Fibroblast of skin of left quadriceps (primary cell): ENCODE results near the gene OR1J1.
A peak's percentile ranks its signal among the peaks of the same experiment; 100 is the strongest.

Experiments
- DNase-seq, 2 experiments: peaks; one replicate each; pipeline ENCODE4 v3.0.0-alpha.2; 2013; ENCODE audit warnings: low read depth in 2 of 2

OR1J1 gene

GRCh38 chr9:122477826-122478225, at the start of gene OR1J1:
TSS of gene OR1J1 (minus strand) at chr9:122477926. CDS start at chr9:122477926, 0 bp downstream.
- no peak for DNase-seq

GRCh38 chr9:122527193-122527592, 49.5 kb upstream of the OR1J1 start, which contains the start of gene OR1N1:
TSS of gene OR1N1 (minus strand) at chr9:122527293. CDS start at chr9:122527293, 0 bp downstream.
- DNase-seq: no peak

GRCh38 chr9:122526602-122527001, 48.9 kb upstream of the OR1J1 start:
- DNase-seq: no peak

GRCh38 chr9:122519376-122519775, 41.6 kb upstream of the OR1J1 start:
- no peak for DNase-seq

- DNase-seq: no peak
Measured at GRCh38 chr9:122518841-122519240, 41.1 kb upstream of the OR1J1 start, which contains the start of gene OR1J4. TSS of gene OR1J4 (plus strand) at chr9:122519141. CDS start at chr9:122519141, 0 bp downstream.

- DNase-seq: no peak
Measured at GRCh38 chr9:122518226-122518625, 40.5 kb upstream of the OR1J1 start.

GRCh38 chr9:122510502-122510901, 32.8 kb upstream of the OR1J1 start, which contains the start of gene OR1J2:
TSS of gene OR1J2 (plus strand) at chr9:122510802. CDS start at chr9:122510802, 0 bp downstream.
- no peak for DNase-seq

GRCh38 chr9:122506964-122507363, 29.2 kb upstream of the OR1J1 start:
- DNase-seq: no peak

GRCh38 chr9:122498883-122499288, 21.2 kb upstream of the OR1J1 start:
- peak; percentile 0 to 4 for DNase-seq

- DNase-seq: no peak
Measured at GRCh38 chr9:122479062-122479461, 1.3 kb upstream of the OR1J1 start.

GRCh38 chr9:122477346-122477745, 380 bp downstream of the OR1J1 start:
- no peak for DNase-seq

- DNase-seq: no peak
Measured at GRCh38 chr9:122475717-122476116, 2.0 kb downstream of the OR1J1 start.

- no peak for DNase-seq
Measured at GRCh38 chr9:122474561-122474960, 3.2 kb downstream of the OR1J1 start.

- DNase-seq: no peak
Measured at GRCh38 chr9:122468735-122469134, 9.0 kb downstream of the OR1J1 start.

GRCh38 chr9:122466456-122466855, 11.3 kb downstream of the OR1J1 start:
- no peak for DNase-seq

- peak; percentile 56 for DNase-seq
Measured at GRCh38 chr9:122464633-122465567, 12.8 kb downstream of the OR1J1 start.

- no peak for DNase-seq
Measured at GRCh38 chr9:122463828-122464632, 13.7 kb downstream of the OR1J1 start.

GRCh38 chr9:122457787-122458186, 19.9 kb downstream of the OR1J1 start:
- DNase-seq: no peak

GRCh38 chr9:122456123-122456522, 21.6 kb downstream of the OR1J1 start:
- no peak for DNase-seq

- DNase-seq: no peak
Measured at GRCh38 chr9:122453677-122454135, 24.0 kb downstream of the OR1J1 start.

- no peak for DNase-seq
Measured at GRCh38 chr9:122446819-122447484, 30.8 kb downstream of the OR1J1 start.
